SK-N-SH (cell line): ENCODE results near the gene PGF. TPM values are rescaled to one million over a fixed set of nuclear protein-coding genes. Genes with fewer than 3 reads are reported as not detected.

Source experiments
- CTCF ChIA-PET: fragments of 300-600, 350-600 bp; formaldehyde crosslinking; extraction: SDS; loops from one replicate; lab custom pipeline; 2021; lab: Yijun Ruan, JAX
- POLR2A ChIA-PET: fragments of 350-600 bp; sonication (Branson Sonifier 250); formaldehyde crosslinking; extraction: SDS; loops from one replicate; lab custom pipeline; 2020; ENCODE audit warnings: antibody characterized with exemption, inconsistent platforms; lab: Yijun Ruan, JAX
- DNase-seq: peaks from one replicate; pipeline ENCODE4 v3.0.0; 2012
- H2AFZ ChIP-seq: fragments of 200-600 bp; sonication (generic); 2 replicates; pipeline ENCODE4 v1.8.1; 2016; ENCODE audit warnings: antibody characterized with exemption, mild to moderate bottlenecking, low read depth
- H3F3A ChIP-seq: fragments of 200-600 bp; sonication (generic); replicated peaks from 2 replicates; pipeline ENCODE3; 2016; ENCODE audit warnings: antibody characterized with exemption, mild to moderate bottlenecking; ENCODE audit not compliant: insufficient read depth
- H3K27ac ChIP-seq, 2 experiments: fragments of 200-500 bp in 1 of 2; fragments of 200-600 bp in 1 of 2; sonication (Bioruptor generic) in 1 of 2; sonication (generic), shearing (Covaris generic) in 1 of 2; 2 replicates each; pipeline versions ENCODE4 v1.5.1 to v1.6.1; 2014 to 2016; ENCODE audit warnings: low read depth in 2 of 2, inconsistent platforms in 1 of 2, low read length in 1 of 2, mild to moderate bottlenecking in 1 of 2, mixed read lengths in 1 of 2
- H3K27me3 ChIP-seq: fragments of 200-600 bp; sonication (generic), shearing (Covaris generic); 2 replicates; pipeline ENCODE4 v1.6.1; 2016; ENCODE audit warnings: mixed run types; ENCODE audit not compliant: insufficient read depth
- H3K36me3 ChIP-seq, 2 experiments: fragments of 200-500 bp in 1 of 2; fragments of 200-600 bp in 1 of 2; sonication (Bioruptor generic) in 1 of 2; sonication (generic) in 1 of 2; replicated peaks in 1 of 2; 2 replicates each; pipeline versions ENCODE3 to v1.5.1; 2014 to 2016; ENCODE audit warnings: low read length in 1 of 2, mild to moderate bottlenecking in 1 of 2; ENCODE audit not compliant: insufficient read depth in 2 of 2, control insufficient read depth in 1 of 2
- H3K4me1 ChIP-seq, 2 experiments: fragments of 200-500 bp in 1 of 2; fragments of 200-600 bp in 1 of 2; sonication (Bioruptor generic) in 1 of 2; sonication (generic), shearing (Covaris generic) in 1 of 2; 2 replicates each; pipeline versions ENCODE4 v1.5.1 to v1.6.1; 2014 to 2016; ENCODE audit warnings: low read depth in 1 of 2, low read length in 1 of 2, mixed run types in 1 of 2; ENCODE audit not compliant: insufficient read depth in 2 of 2, control insufficient read depth in 1 of 2
- H3K4me2 ChIP-seq: fragments of 200-600 bp; sonication (generic), shearing (Covaris generic); 2 replicates; pipeline ENCODE4 v1.6.1; 2017; ENCODE audit warnings: mixed run types
- H3K4me3 ChIP-seq, 2 experiments: fragments of 200-500 bp in 1 of 2; fragments of 200-600 bp in 1 of 2; sonication (Bioruptor generic) in 1 of 2; sonication (generic), shearing (Covaris generic) in 1 of 2; 2 replicates each; pipeline versions ENCODE4 v1.5.1 to v1.8.1; 2014 to 2016; ENCODE audit warnings: low read depth in 2 of 2, inconsistent platforms in 1 of 2, low read length in 1 of 2, mild to moderate bottlenecking in 1 of 2, mixed read lengths in 1 of 2, moderate library complexity in 1 of 2
- H3K79me2 ChIP-seq: fragments of 200-600 bp; sonication (generic); 2 replicates; pipeline ENCODE4 v1.8.1; 2017; ENCODE audit warnings: mild to moderate bottlenecking; ENCODE audit not compliant: insufficient read depth
- H3K9ac ChIP-seq: fragments of 200-600 bp; sonication (generic); 2 replicates; pipeline ENCODE4 v1.6.1; 2017; ENCODE audit warnings: mixed run types
- H3K9me2 ChIP-seq: fragments of 200-600 bp; sonication (generic); 2 replicates; pipeline ENCODE4 v1.6.1; 2017; ENCODE audit warnings: mixed run types
- H3K9me3 ChIP-seq: fragments of 200-600 bp; sonication (generic); 2 replicates; pipeline ENCODE4 v1.6.1; 2017; ENCODE audit warnings: mixed run types, mild to moderate bottlenecking, moderate library complexity
- H4K20me1 ChIP-seq: fragments of 200-600 bp; sonication (generic); 2 replicates; pipeline ENCODE4 v1.6.1; 2017; ENCODE audit warnings: mild to moderate bottlenecking, mixed run types; ENCODE audit not compliant: insufficient read depth
- CTCF ChIP-seq: fragments of 200-600 bp; sonication (generic); IDR thresholded peaks from 2 replicates; pipeline ENCODE4 v1.6.1; 2017; ENCODE audit warnings: antibody characterized with exemption, mild to moderate bottlenecking, moderate library complexity
- EZH2phosphoT487 ChIP-seq: fragments of 200-600 bp; sonication (generic); IDR thresholded peaks from 2 replicates; pipeline ENCODE4 v1.6.1; 2017; ENCODE audit warnings: low read depth, mixed run types, mild to moderate bottlenecking, antibody characterized with exemption, moderate library complexity, borderline replicate concordance
- FOSL2 ChIP-seq: IDR thresholded peaks from 2 replicates; pipeline ENCODE4 v1.4.0; 2012; ENCODE audit warnings: low read depth, mild to moderate bottlenecking, moderate library complexity, borderline replicate concordance
- JUND ChIP-seq: IDR thresholded peaks from 2 replicates; pipeline ENCODE4 v1.4.0; 2012
- NFIC ChIP-seq: IDR thresholded peaks from 2 replicates; pipeline ENCODE4 v1.4.0; 2012; ENCODE audit warnings: borderline replicate concordance
- NRF1 ChIP-seq: IDR thresholded peaks from 2 replicates; pipeline ENCODE4 v1.6.1; 2012; ENCODE audit warnings: low read depth, mild to moderate bottlenecking, low read length
- POLR2AphosphoS5 ChIP-seq: IDR thresholded peaks from 2 replicates; pipeline ENCODE4 v1.6.1; 2012; ENCODE audit warnings: low read depth, low read length
- RFX5 ChIP-seq: IDR thresholded peaks from 2 replicates; pipeline ENCODE4 v1.6.1; 2012; ENCODE audit warnings: mild to moderate bottlenecking, improper control_type of control experiment, low read length
- USF1 ChIP-seq: IDR thresholded peaks from 2 replicates; pipeline ENCODE4 v1.4.0; 2012; ENCODE audit warnings: low read depth, borderline replicate concordance
- USF2 ChIP-seq: fragments of 150-350 bp; IDR thresholded peaks from 2 replicates; pipeline ENCODE4 v1.6.1; 2017; ENCODE audit warnings: antibody characterized with exemption, low read length, low read depth, borderline replicate concordance
- YY1 ChIP-seq: IDR thresholded peaks from 2 replicates; pipeline ENCODE4 v1.4.0; 2012; ENCODE audit warnings: low read depth, mild to moderate bottlenecking
- WGBS: methylation state at CpG from one replicate; pipeline ENCODE4 v1.1.6; 2017; ENCODE audit warnings: low lambda C conversion rate; 5-methylcytosine and 5-hydroxymethylcytosine counted together
- polyA plus RNA-seq, 3 experiments: library from polyadenylated mRNA; depleted of rRNA; stranded (reverse); fragments of >200 nt; gene quantifications; 2 replicates each; pipeline ENCODE4 v1.2.3, GENCODE V29; 2012

The PGF gene
- polyA plus RNA-seq, 1 of the 3 experiments (the other 2 are of a cell fraction): 4.4 TPM

- Histone ChIP-seq H3K4me3 (no peak overlapping the region), H3K27me3 (peaks cover 4% of the 10 kb centered on the region; the same call in 1 of the 2 replicates), H3K4me1 (no peaks in the 10 kb centered on the region; a peak in 1 of 4 replicates), H3K36me3 (no peaks in the 10 kb centered on the region), H3K9me2 (no peaks in the 10 kb centered on the region), H3K79me2 (no peaks in the 10 kb centered on the region), H4K20me1 (no peaks in the 10 kb centered on the region), H3K9ac (no peak overlapping the region), H3K4me2 (no peak overlapping the region), H2AFZ (no peak overlapping the region), H3K27ac (no peak overlapping the region), H3K9me3 (no peaks in the 10 kb centered on the region), H3F3A (no peaks in the 10 kb centered on the region)
- ChIA-PET CTCF (interaction anchor here (0.8 to 3.3 kb wide), 5 partner anchors 11 to 205 kb away, joined by 3 to 17 read pairs (median 4); partner anchors contain the start of gene NEK9), POLR2A (no interaction called here)
- no peak for TF ChIP-seq NFIC
- no peak for TF ChIP-seq NRF1
- TF ChIP-seq YY1: no peak
- TF ChIP-seq USF2: no peak
- no peak for TF ChIP-seq POLR2AphosphoS5
- no peak for TF ChIP-seq JUND
- TF ChIP-seq FOSL2: no peak
- no peak for TF ChIP-seq CTCF
- no peak for DNase-seq
- WGBS: 78% methylated on average over 7 of the region's 19 CpGs
These were observed 34.3 kb downstream of the PGF start for GRCh38 chr14:74921053-74921620.

- CTCF ChIA-PET: interaction anchor here (1.1 to 3.3 kb wide), 2 partner anchors 14 to 59 kb away, joined by 4 to 17 read pairs; no protein-coding TSS in a partner anchor
- H3K9ac ChIP-seq: no peak overlapping the region
- no peaks in the 10 kb centered on the region for H3K9me2 ChIP-seq
- H3K4me2 ChIP-seq: no peak overlapping the region
- no peaks in the 10 kb centered on the region; a peak in 1 of 4 replicates for H3K4me1 ChIP-seq
- H3K79me2 ChIP-seq: no peaks in the 10 kb centered on the region
- no peaks in the 10 kb centered on the region for H3K27me3 ChIP-seq
- H2AFZ ChIP-seq: no peak overlapping the region
- no peak overlapping the region for H3K4me3 ChIP-seq
- no peaks in the 10 kb centered on the region for H3K9me3 ChIP-seq
- no peaks in the 10 kb centered on the region for H3K36me3 ChIP-seq
- TF ChIP-seq CTCF (no peak), RFX5 (no peak), EZH2phosphoT487 (no peak), USF1 (no peak)
- no peaks in the 10 kb centered on the region for H3F3A ChIP-seq
- POLR2A ChIA-PET: no interaction called here
- H3K27ac ChIP-seq: no peak overlapping the region
- no peak for DNase-seq
- 89% methylated on average over 3 of the region's 4 CpGs for WGBS
- H4K20me1 ChIP-seq: no peaks in the 10 kb centered on the region
These were observed 35.1 kb downstream of the PGF start for GRCh38 chr14:74920281-74920680.
